GM12864 (cell line): ENCODE data around the gene C12orf43.

Source experiments
- DNase-seq: peaks from one replicate; pipeline ENCODE4 v3.0.0-alpha.2; 2011; ENCODE audit warnings: low read depth
- H3K4me3 ChIP-seq: 2 replicates; pipeline ENCODE4 v1.5.1; 2011; ENCODE audit warnings: mild to moderate bottlenecking, low read depth, low read length, control low read depth
- CTCF ChIP-seq: IDR thresholded peaks from 2 replicates; pipeline ENCODE4 v1.5.1; 2011; ENCODE audit warnings: low read depth, mild to moderate bottlenecking, moderate library complexity, low read length, control low read depth, inconsistent platforms; ENCODE audit errors: missing control alignments

The C12orf43 gene

GRCh38 chr12:120998435-120998834 is 17.9 kb downstream of the C12orf43 start:
- no peak for TF ChIP-seq CTCF
- no peak for DNase-seq
- no peak overlapping the region for H3K4me3 ChIP-seq

GRCh38 chr12:120997448-120997847 is 18.8 kb downstream of the C12orf43 start:
- no peak for TF ChIP-seq CTCF
- no peak for DNase-seq
- no peak overlapping the region for H3K4me3 ChIP-seq

- TF ChIP-seq CTCF, result no peak
- no peak for DNase-seq
- H3K4me3 ChIP-seq, result no peak overlapping the region
Measured at GRCh38 chr12:120996133-120996746, 20.0 kb downstream of the C12orf43 start.

GRCh38 chr12:120994589-120995337 is 21.5 kb downstream of the C12orf43 start:
- TF ChIP-seq CTCF, result no peak
- H3K4me3 ChIP-seq, result no peak overlapping the region
- no peak for DNase-seq

- no peak for DNase-seq
- TF ChIP-seq CTCF, result no peak
- H3K4me3 ChIP-seq, result no peak overlapping the region
Measured at GRCh38 chr12:120994059-120994458, 22.2 kb downstream of the C12orf43 start.

GRCh38 chr12:120993496-120993895 is 22.8 kb downstream of the C12orf43 start:
- no peak overlapping the region for H3K4me3 ChIP-seq
- DNase-seq, result no peak
- TF ChIP-seq CTCF, result no peak

- DNase-seq, result no peak
- no peak overlapping the region for H3K4me3 ChIP-seq
- no peak for TF ChIP-seq CTCF
Measured at GRCh38 chr12:120992989-120993388, 23.3 kb downstream of the C12orf43 start.
